GM21619 (cell line): ENCODE results near the gene VPS54.

Experiments
- ATAC-seq: cut with Tn5 transposase; IDR thresholded peaks from one replicate; pipeline ENCODE4 v1.9.1; 2021; ENCODE audit not compliant: unreplicated experiment

The VPS54 gene

DNA sequence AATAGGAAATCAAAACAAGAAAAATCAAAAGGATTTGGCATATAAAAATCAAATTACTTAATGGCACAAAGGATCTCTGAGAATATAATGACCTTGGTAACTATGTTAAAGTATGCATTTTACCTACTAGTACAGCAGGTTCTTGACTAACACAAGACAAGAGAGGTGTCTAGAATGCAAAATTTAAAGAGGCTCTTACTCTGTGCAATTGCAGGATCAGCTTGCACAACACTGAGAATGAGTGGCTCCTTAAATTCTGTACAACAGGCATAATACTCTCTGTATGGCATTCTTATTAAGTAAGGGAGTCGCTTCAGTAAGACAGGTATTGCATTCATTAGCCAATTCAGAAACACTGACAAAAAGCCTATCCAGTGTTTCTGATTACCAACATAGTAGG, 104.9 kb downstream of the VPS54 start:
- no peak for ATAC-seq

DNA sequence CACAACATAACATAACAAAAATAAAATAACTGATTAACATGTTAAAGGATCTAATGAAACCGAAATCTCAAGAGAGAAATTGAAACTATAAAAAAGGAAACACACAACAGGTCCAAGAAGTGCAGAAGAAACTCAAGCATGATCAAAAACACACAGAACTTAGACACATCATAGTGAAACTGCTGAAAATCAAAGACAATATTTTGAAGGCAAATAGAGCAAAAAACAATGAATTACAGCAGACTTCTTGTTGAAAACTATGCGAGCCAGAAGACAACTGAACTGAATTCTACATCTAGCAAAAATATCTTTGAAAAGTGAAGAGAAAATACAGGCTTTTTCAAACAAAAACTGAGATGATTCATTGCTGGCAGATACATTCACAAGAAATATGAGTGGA, 116.2 kb downstream of the VPS54 start:
- no peak for ATAC-seq

DNA sequence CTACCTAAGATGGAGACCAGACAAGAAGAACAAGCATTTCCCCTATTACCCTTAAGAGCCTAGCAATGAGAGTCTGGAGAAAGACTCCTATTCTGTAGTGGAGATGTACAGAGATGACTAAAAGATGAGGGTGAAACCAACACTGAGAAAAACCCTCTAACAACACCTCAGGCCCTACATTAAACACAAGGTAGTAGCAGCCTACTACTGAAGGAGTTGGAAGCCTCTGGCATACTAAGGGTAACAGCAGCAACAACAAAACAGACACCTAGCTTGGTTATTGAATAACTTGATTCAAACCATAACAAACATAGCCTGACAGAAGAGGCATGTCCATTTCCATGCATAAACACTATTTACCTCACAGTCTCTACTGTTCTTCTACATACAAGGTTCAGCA, 117.1 kb downstream of the VPS54 start:
- ATAC-seq = no peak

DNA sequence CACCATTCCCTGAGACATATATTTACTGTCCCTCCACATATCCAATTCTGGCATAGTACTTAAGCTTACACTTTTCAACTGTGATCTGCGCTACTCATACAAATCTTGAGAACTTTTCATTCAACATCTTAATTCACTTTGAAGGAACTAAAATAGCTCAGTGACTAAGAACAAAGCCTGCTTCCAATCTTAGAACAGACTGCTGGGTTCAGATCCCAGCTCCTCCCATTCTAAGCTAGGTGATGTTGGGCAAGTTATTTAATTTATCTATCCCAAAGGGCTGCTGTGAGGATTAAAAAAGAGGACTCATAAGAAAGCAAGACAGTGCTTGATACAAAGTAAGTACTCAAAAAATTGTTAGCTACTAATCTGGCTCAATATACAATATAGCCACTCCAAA, 119.6 kb downstream of the VPS54 start:
- no peak for ATAC-seq

DNA sequence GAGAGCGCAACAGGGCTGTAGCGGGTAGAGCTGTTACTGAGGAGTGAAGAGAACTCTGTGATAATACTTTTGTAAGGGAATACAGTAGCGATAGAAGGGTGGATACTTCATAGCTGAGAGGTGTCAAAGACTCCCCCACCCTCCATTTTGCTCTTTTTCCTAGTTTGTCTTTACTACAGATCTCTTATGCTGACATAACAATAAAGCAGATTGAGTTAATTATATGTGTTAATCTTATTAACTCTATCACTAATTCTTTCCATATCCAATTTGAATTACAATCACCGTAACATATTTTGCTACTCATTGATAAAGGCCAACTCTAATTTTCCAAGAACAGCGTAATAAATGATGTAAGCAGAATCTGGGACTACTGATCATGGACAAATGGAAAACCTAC, 120.4 kb downstream of the VPS54 start:
- ATAC-seq = no peak

- ATAC-seq = no peak
Observed at GRCh38 chr2:63894167-63894566, 125.1 kb downstream of the VPS54 start.

- no peak for ATAC-seq
Observed at GRCh38 chr2:63893163-63893562, 126.1 kb downstream of the VPS54 start.

GRCh38 chr2:63891488-63892030, 127.7 kb downstream of the VPS54 start:
- ATAC-seq = no peak

- no peak for ATAC-seq
Observed at GRCh38 chr2:63890678-63891077, 128.6 kb downstream of the VPS54 start.

GRCh38 chr2:63888490-63889402, 130.5 kb downstream of the VPS54 start:
- peak; percentile 74 for ATAC-seq

DNA sequence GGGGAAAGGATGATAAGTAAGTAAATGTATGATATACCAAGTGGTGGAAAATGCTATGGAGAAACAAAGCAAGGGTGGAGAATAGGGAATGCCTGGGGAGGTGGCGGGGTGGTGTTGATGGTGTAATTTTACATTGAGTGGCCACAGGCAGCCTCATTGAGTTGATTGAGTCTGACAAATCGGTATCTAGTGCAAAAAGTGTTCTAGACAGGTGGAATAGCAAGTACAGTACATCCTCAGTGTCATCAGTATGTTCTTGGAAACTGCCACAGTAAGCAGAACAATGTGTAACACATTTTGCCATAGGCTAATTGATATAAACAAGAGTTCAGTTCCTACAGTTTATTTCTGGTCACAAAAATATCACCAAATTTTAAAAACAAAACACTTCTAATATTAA, 131.2 kb downstream of the VPS54 start:
- ATAC-seq = no peak

GRCh38 chr2:63886445-63886844, 132.8 kb downstream of the VPS54 start:
- ATAC-seq = no peak

DNA sequence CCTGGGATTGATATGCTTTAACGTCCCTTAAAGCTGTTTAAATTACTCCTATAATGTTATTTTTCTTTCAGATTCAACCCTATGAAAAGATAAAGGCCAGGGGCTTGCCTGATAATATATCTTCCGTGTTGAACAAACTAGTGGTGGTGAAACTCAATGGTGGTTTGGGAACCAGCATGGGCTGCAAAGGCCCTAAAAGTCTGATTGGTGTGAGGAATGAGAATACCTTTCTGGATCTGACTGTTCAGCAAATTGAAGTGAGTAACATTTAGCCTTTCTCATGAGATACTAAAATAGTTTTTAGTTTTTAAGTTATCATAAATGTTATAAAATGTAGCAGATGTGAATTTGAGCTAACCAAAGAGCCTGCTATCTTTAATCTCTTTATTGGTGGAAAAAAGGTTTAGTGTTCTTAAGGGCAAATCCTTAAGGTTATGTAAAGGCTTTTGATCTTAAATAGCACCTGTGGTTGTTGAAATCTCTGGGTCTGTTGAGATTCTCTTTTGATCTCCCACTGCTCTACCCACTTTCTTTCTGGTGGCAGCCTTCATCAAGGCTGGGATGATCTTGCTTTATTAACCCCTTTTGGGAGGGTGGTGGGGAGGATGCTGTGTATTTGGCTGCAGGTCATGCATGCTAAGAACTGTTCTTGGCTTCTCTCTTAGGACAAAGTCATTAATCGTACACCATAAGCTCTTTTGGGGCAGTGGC, 136.7 kb downstream of the VPS54 start:
- ATAC-seq = no peak

DNA sequence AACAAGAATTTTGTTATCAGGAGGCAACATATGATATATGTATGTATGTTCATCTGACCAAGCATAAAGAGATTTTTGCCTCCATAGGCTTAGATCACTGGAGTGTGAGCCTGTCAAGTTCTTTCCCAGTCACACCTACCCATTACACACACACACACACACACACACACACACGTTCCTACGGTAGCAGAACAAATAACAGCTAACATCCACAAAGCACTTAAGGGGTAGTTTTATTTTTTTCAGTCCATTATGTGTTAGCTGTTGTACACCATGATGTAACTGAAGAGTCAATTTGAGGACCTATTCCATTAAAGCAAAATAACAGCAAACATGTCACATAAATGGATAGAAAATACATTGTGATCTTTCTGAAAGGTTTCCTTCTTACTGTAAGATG, 138.0 kb downstream of the VPS54 start:
- no peak for ATAC-seq

DNA sequence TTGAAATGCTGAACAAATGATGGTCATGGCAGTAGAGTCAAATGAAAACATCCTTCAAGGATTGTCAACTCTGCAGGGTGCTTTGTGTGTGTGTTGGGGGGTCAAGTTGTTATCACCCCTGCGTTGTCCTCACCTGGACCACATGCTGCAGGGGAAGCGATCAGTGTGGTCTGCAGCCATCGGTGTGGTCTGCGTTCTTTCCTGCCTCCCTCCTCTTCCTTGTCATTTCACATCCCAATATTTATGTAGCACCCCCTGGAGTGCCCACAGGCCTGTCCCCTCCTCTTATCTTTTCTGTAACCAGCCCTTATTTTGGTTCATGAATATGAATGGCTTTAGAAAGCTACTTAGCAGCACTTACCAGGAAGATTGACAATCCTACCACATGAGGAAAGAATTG, 138.6 kb downstream of the VPS54 start:
- no peak for ATAC-seq

DNA sequence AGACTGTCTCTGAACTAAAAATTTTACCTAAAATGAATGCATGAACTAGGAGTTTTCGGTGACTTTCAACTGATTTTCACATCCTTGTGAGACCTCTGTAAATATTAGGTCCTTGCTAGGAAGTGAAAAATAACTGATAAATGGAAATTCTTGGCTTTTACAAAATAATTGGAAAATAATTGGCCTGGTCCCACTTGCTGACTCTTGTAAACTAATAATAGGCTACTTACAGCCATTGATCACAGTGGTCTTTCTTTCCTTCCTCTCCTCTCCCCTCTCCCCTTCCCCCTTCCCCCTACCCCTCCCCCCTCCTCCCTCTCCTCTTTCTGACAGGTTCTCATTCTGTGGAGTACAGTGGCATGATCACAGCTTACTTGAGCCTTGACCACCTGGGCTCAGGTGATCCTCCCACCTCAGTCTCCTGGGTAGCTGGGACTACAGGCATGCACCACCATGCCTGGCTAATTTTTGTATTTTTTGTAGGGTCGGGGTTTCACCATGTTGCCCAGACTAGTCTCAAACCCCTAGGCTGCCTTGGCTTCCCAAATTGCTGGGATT, 139.3 kb downstream of the VPS54 start:
- ATAC-seq = no peak

DNA sequence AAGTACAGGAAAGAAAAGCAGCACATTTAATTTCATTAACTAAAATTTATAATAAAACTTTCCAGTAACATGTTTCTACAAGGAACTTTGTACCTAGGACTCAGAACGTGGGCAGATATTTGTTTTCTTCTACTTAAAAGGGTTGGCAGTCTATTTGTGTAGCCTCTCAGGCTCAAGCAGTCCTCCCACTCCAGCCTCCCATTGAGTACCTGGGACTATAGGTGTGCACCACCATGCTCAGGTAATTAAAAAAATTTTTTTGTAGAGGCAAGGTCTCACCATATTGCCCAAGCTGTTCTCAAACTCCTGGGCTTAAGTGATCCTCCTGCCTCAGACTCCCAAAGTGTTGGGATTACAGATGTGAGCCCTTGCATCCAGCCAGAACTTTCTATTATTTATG, 140.7 kb downstream of the VPS54 start:
- no peak for ATAC-seq

- ATAC-seq = no peak
Observed at GRCh38 chr2:63876311-63876710, 142.9 kb downstream of the VPS54 start.

DNA sequence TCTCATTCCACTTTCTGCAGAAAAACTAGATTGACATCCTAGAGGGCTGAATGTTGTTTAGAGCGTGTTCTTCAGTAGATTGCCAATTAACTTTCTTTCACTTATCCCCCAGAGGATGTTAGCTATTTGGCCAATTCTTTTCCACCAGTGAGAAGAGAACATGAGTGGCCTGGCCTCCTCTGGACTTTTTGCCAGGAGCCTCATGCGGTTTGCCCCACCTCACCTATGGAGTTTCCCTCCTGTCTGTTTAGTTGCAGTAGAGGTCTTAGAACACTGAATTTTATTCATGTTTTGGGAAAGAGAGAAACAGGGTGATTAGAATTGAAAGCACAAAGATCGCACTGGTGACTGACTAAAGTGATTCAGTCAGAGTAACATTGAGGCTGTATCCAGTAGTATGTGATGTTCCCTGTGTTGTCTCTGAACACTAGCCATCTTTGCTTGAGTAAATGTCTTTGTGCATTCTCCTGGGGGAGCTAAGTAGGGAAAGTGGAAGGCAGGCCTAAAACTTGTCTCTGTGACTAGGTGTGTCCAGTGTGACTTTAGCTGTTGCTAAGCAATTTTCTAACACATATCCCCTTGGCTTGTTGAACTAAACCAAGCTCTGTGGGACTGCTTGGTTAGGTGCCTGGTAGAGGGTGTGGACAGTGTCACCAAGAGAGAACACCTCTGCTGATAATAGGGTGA, 143.5 kb downstream of the VPS54 start:
- no peak for ATAC-seq

DNA sequence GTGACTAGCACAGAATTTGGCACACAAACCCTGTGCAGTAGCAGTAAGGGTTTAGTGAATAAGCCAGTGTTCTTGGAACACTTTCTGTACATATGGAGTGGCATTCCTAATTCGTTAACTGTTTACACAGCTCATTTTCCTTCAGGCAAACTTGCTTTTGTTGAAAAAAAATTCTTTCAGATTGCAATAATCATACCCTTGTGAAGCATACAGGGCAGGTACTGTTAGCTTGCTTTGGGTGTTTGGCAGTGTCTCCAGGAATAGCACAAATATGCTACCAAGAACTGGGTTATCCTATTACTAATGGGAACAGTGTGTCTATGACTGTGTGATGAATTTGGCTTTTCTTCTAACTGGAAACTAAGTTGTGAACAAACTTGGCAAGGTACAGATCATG, 144.1 kb downstream of the VPS54 start:
- ATAC-seq = no peak
